GOT3 (cell line): ENCODE results near the gene ZNF132.
"Not testable (repeated sequence)": the region's sequence is repeated elsewhere in the genome, so short reads cannot be mapped to it uniquely, and the experiment has no call there.

Experiments used
- DNase-seq: peaks from one replicate; lab custom pipeline; 2025; ENCODE audit warnings: mixed read lengths; lab: John Stamatoyannopoulos, UW

The ZNF132 gene

GRCh38 chr19:58407658-58408151 is 32.2 kb downstream of the ZNF132 start:
- DNase-seq: no peak

GRCh38 chr19:58406818-58407657 is 32.9 kb downstream of the ZNF132 start:
- DNase-seq: no peak

- not testable (repeated sequence) for DNase-seq
These were observed 36.0 kb downstream of the ZNF132 start for GRCh38 chr19:58403920-58404478.

GRCh38 chr19:58401840-58402421 is 38.0 kb downstream of the ZNF132 start:
- DNase-seq: no peak

GRCh38 chr19:58400916-58401839 is 38.8 kb downstream of the ZNF132 start:
- DNase-seq: peak; percentile 97

- no peak for DNase-seq
These were observed 39.5 kb downstream of the ZNF132 start for GRCh38 chr19:58400316-58400915.

GRCh38 chr19:58399903-58400302 is 40.0 kb downstream of the ZNF132 start:
- DNase-seq: no peak

GRCh38 chr19:58398545-58398944 is 41.4 kb downstream of the ZNF132 start:
- DNase-seq: no peak

GRCh38 chr19:58398087-58398486 is 41.9 kb downstream of the ZNF132 start:
- DNase-seq: no peak

GRCh38 chr19:58397533-58398037 is 42.4 kb downstream of the ZNF132 start:
- no peak for DNase-seq

- no peak for DNase-seq
These were observed 43.0 kb downstream of the ZNF132 start for GRCh38 chr19:58396691-58397532.

GRCh38 chr19:58395979-58396627 is 43.9 kb downstream of the ZNF132 start:
- DNase-seq: no peak

GRCh38 chr19:58395220-58395978 is 44.6 kb downstream of the ZNF132 start, which contains the start of gene RNF225:
Gene RNF225 (plus strand): TSS chr19:58395656. CDS start chr19:58396090, 434 bp downstream.
- DNase-seq: no peak

- no peak for DNase-seq
These were observed 45.1 kb downstream of the ZNF132 start for GRCh38 chr19:58394821-58395219.

GRCh38 chr19:58393725-58394033 is 46.3 kb downstream of the ZNF132 start:
- DNase-seq: no peak

GRCh38 chr19:58392945-58393724 is 46.8 kb downstream of the ZNF132 start:
- no peak for DNase-seq

- no peak for DNase-seq
These were observed 51.8 kb downstream of the ZNF132 start for GRCh38 chr19:58388175-58388526.
